Liver (tissue), 3 donors: Measurements from ENCODE around the gene DMAC1.

ENCODE experiments used
- RXRA ChIP-seq, 2 donors: IDR thresholded peaks; 2 replicates each; pipeline ENCODE4 v1.6.1; 2017 to 2018; ENCODE audit warnings: antibody characterized with exemption in 2 of 2, mild to moderate bottlenecking in 1 of 2
- TF ChIP-seq, protein P1 (sequence below): fragments of 150-350 bp; IDR thresholded peaks from 2 replicates; pipeline ENCODE4 v1.5.1; 2017; ENCODE audit warnings: improper control_type of control experiment, low read depth, low read length; ENCODE audit not compliant: missing input control
- TF ChIP-seq, protein P2 (sequence below): IDR thresholded peaks from 2 replicates; pipeline ENCODE4 v1.6.1; 2016; ENCODE audit warnings: antibody characterized with exemption
- donor health status: healthy.
- donor health status: healthy.

DNA sequence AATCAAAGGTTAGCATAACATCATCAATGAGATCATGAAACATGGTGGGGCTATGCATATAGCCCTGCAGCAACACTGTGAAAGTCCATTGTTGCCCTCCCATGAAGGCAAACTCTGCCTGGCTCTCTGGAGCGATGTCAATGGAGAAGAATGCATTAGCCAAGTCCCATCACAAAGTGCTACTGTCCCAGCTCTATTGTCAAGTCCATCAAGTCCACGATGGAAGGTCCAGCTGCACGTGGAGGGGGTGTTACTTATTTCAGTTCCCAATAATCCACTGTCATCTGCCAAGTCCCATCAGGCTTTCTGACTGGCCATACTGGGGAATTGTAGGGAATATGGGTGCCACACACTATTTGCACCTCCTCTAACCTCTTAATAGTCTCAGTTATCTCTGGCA, 10.8 kb downstream of the DMAC1 start:
- TF ChIP-seq, protein P1, sequence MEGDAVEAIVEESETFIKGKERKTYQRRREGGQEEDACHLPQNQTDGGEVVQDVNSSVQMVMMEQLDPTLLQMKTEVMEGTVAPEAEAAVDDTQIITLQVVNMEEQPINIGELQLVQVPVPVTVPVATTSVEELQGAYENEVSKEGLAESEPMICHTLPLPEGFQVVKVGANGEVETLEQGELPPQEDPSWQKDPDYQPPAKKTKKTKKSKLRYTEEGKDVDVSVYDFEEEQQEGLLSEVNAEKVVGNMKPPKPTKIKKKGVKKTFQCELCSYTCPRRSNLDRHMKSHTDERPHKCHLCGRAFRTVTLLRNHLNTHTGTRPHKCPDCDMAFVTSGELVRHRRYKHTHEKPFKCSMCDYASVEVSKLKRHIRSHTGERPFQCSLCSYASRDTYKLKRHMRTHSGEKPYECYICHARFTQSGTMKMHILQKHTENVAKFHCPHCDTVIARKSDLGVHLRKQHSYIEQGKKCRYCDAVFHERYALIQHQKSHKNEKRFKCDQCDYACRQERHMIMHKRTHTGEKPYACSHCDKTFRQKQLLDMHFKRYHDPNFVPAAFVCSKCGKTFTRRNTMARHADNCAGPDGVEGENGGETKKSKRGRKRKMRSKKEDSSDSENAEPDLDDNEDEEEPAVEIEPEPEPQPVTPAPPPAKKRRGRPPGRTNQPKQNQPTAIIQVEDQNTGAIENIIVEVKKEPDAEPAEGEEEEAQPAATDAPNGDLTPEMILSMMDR: no peak
- TF ChIP-seq, protein P2, sequence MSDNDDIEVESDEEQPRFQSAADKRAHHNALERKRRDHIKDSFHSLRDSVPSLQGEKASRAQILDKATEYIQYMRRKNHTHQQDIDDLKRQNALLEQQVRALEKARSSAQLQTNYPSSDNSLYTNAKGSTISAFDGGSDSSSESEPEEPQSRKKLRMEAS: no peak
- TF ChIP-seq RXRA (IDR thresholded peaks at IDR 0.05): no peak
